Measurements from ENCODE around the gene EHD2.
A peak's percentile ranks its signal among the peaks of the same experiment; 100 is the strongest.

Gene EHD2

GRCh38 chr19:47691090-47691489, 22.1 kb upstream of the EHD2 start:
- DNase-seq (ENCODE audit: low read depth): no peak

GRCh38 chr19:47691782-47692181, 21.4 kb upstream of the EHD2 start:
- no peak for DNase-seq (ENCODE audit: low read depth)

- DNase-seq (ENCODE audit: low read depth): no peak
These were observed 19.7 kb upstream of the EHD2 start for GRCh38 chr19:47693489-47693888.

- DNase-seq (ENCODE audit: low read depth): no peak
These were observed 19.3 kb upstream of the EHD2 start for GRCh38 chr19:47693903-47694302.

GRCh38 chr19:47694466-47695273, 18.6 kb upstream of the EHD2 start:
- DNase-seq (ENCODE audit: low read depth): no peak

GRCh38 chr19:47695533-47696262, 17.5 kb upstream of the EHD2 start:
- no peak for DNase-seq (ENCODE audit: low read depth)

- DNase-seq (ENCODE audit: low read depth): no peak
These were observed 16.6 kb upstream of the EHD2 start for GRCh38 chr19:47696635-47697034.

- DNase-seq (ENCODE audit: low read depth): no peak
These were observed 15.2 kb upstream of the EHD2 start for GRCh38 chr19:47697863-47698609.

GRCh38 chr19:47698631-47699359, 14.4 kb upstream of the EHD2 start:
- no peak for DNase-seq (ENCODE audit: low read depth)

- peak; percentile 37 for DNase-seq (ENCODE audit: low read depth)
These were observed 13.8 kb upstream of the EHD2 start for GRCh38 chr19:47699360-47699917.

GRCh38 chr19:47700934-47701716, 12.1 kb upstream of the EHD2 start:
- DNase-seq (ENCODE audit: low read depth): no peak

GRCh38 chr19:47701717-47702552, 11.3 kb upstream of the EHD2 start:
- DNase-seq (ENCODE audit: low read depth): no peak

GRCh38 chr19:47702671-47703070, 10.6 kb upstream of the EHD2 start:
- no peak for DNase-seq (ENCODE audit: low read depth)

GRCh38 chr19:47703301-47703700, 9.9 kb upstream of the EHD2 start:
- DNase-seq (ENCODE audit: low read depth): no peak

- no peak for DNase-seq (ENCODE audit: low read depth)
These were observed 9.2 kb upstream of the EHD2 start for GRCh38 chr19:47704024-47704423.

GRCh38 chr19:47704656-47705055, 8.6 kb upstream of the EHD2 start:
- DNase-seq (ENCODE audit: low read depth): no peak

GRCh38 chr19:47707135-47707925, 5.9 kb upstream of the EHD2 start:
- peak; percentile 47 for DNase-seq (ENCODE audit: low read depth)

GRCh38 chr19:47711652-47712242, 1.5 kb upstream of the EHD2 start:
- DNase-seq (ENCODE audit: low read depth): no peak

GRCh38 chr19:47714339-47714738, 1.1 kb downstream of the EHD2 start:
- DNase-seq (ENCODE audit: low read depth): no peak

Measured in stimulated activated CD8-positive, alpha-beta memory T cell treated with anti-CD3 and anti-CD28 coated beads, Interleukin-15, amount 100 ng/mL, for 24 hours (primary cell).